ENCODE measurements around the gene PLXNA4.

The PLXNA4 gene

GRCh38 chr7:132226957-132227290 lies 349.3 kb downstream of the PLXNA4 start:
- no peak for DNase-seq

- no peak for DNase-seq
Observed at GRCh38 chr7:132226046-132226956, 350.0 kb downstream of the PLXNA4 start.

GRCh38 chr7:132225216-132226030 lies 350.8 kb downstream of the PLXNA4 start:
- no peak for DNase-seq

GRCh38 chr7:132221356-132221755 lies 354.9 kb downstream of the PLXNA4 start:
- no peak for DNase-seq

- DNase-seq: no peak
Observed at GRCh38 chr7:132220060-132220459, 356.2 kb downstream of the PLXNA4 start.

- no peak for DNase-seq
Observed at GRCh38 chr7:132218876-132219275, 357.4 kb downstream of the PLXNA4 start.

- no peak for DNase-seq
Observed at GRCh38 chr7:132216847-132217525, 359.3 kb downstream of the PLXNA4 start.

GRCh38 chr7:132214452-132214851 lies 361.8 kb downstream of the PLXNA4 start:
- no peak for DNase-seq

- DNase-seq: no peak
Observed at GRCh38 chr7:132213583-132213982, 362.7 kb downstream of the PLXNA4 start.

- no peak for DNase-seq
Observed at GRCh38 chr7:132211971-132212370, 364.3 kb downstream of the PLXNA4 start.

- DNase-seq: no peak
Observed at GRCh38 chr7:132210821-132211220, 365.4 kb downstream of the PLXNA4 start.

GRCh38 chr7:132207782-132208181 lies 368.5 kb downstream of the PLXNA4 start:
- no peak for DNase-seq

GRCh38 chr7:132207211-132207610 lies 369.1 kb downstream of the PLXNA4 start:
- no peak for DNase-seq

- DNase-seq: no peak
Observed at GRCh38 chr7:132206594-132206993, 369.7 kb downstream of the PLXNA4 start.

GRCh38 chr7:132205509-132205908 lies 370.8 kb downstream of the PLXNA4 start:
- DNase-seq: no peak

- DNase-seq: no peak
Observed at GRCh38 chr7:132203021-132203420, 373.2 kb downstream of the PLXNA4 start.

GRCh38 chr7:132202541-132202940 lies 373.7 kb downstream of the PLXNA4 start:
- no peak for DNase-seq

GRCh38 chr7:132200141-132200540 lies 376.1 kb downstream of the PLXNA4 start:
- peak; percentile 35 for DNase-seq

GRCh38 chr7:132199626-132200025 lies 376.6 kb downstream of the PLXNA4 start:
- no peak for DNase-seq

- no peak for DNase-seq
Observed at GRCh38 chr7:132197772-132198171, 378.5 kb downstream of the PLXNA4 start.

GRCh38 chr7:132193898-132194297 lies 382.4 kb downstream of the PLXNA4 start:
- no peak for DNase-seq

GRCh38 chr7:132192809-132193208 lies 383.5 kb downstream of the PLXNA4 start:
- DNase-seq: no peak

GRCh38 chr7:132191418-132191817 lies 384.9 kb downstream of the PLXNA4 start:
- no peak for DNase-seq

All from NCI-H345 (cell line).